IMR-90 (cell line): ENCODE data around the gene GNA15. TPM values are rescaled to one million over a fixed set of nuclear protein-coding genes. Genes with fewer than 3 reads are reported as not detected.

Experiments used
- ATAC-seq: fragments of 200-7000 bp; cut with Tn5 transposase; 2 replicates; pipeline ENCODE4 v1.9.1; 2020; ENCODE audit warnings: low read depth, mild to moderate bottlenecking, moderate library complexity
- BruUV-seq: library from RNA; stranded (reverse); fragments of 400-500 nt; replicated peaks from 2 replicates; lab custom pipeline; 2021; lab: Mats Ljungman, UMichigan
- CTCF ChIA-PET: fragments of 300-600 bp; formaldehyde crosslinking; extraction: SDS; loops from one replicate; lab custom pipeline; 2021; ENCODE audit warnings: antibody characterized with exemption; lab: Yijun Ruan, JAX
- POLR2A ChIA-PET: fragments of 300-600 bp; sonication (Branson Sonifier 250); formaldehyde crosslinking; loops from one replicate; lab custom pipeline; 2022; ENCODE audit warnings: antibody characterized with exemption; ENCODE audit not compliant: unreplicated experiment; lab: Charles Lee
- DNase-seq: peaks from one replicate; pipeline ENCODE4 v3.0.0; 2013
- H2AFZ ChIP-seq: replicated peaks from 2 replicates; pipeline ENCODE3; 2013; ENCODE audit warnings: low read length, mild to moderate bottlenecking; ENCODE audit not compliant: poor library complexity
- H2AK5ac ChIP-seq: 2 replicates; pipeline ENCODE4 v1.6.1; 2013; ENCODE audit warnings: low read depth, low read length, inconsistent platforms
- H2AK9ac ChIP-seq: replicated peaks from 2 replicates; pipeline ENCODE3; 2013; ENCODE audit warnings: mild to moderate bottlenecking, low read depth, low read length, moderate library complexity; ENCODE audit not compliant: poor library complexity
- H2BK120ac ChIP-seq: 2 replicates; pipeline ENCODE4 v1.6.1; 2013; ENCODE audit warnings: low read depth, low read length, inconsistent platforms
- H2BK15ac ChIP-seq: 3 replicates; pipeline ENCODE4 v1.6.1; 2013; ENCODE audit warnings: low read depth, low read length, inconsistent platforms
- H2BK20ac ChIP-seq: 2 replicates; pipeline ENCODE4 v1.6.1; 2013; ENCODE audit warnings: low read depth, mild to moderate bottlenecking, inconsistent platforms, low read length, moderate library complexity
- H2BK5ac ChIP-seq: 2 replicates; pipeline ENCODE4 v1.6.1; 2013; ENCODE audit warnings: mild to moderate bottlenecking, low read depth, low read length, inconsistent platforms; ENCODE audit not compliant: poor library complexity, severe bottlenecking
- H3K14ac ChIP-seq: replicated peaks from 2 replicates; pipeline ENCODE4 v1.6.1; 2013; ENCODE audit warnings: low read depth, low read length, inconsistent platforms
- H3K18ac ChIP-seq: 2 replicates; pipeline ENCODE4 v1.6.1; 2013; ENCODE audit warnings: low read depth, low read length, control low read depth
- H3K23ac ChIP-seq: 2 replicates; pipeline ENCODE4 v1.6.1; 2013; ENCODE audit warnings: low read depth, low read length, inconsistent platforms
- H3K27ac ChIP-seq: 2 replicates; pipeline ENCODE4 v1.5.1; 2013; ENCODE audit warnings: mild to moderate bottlenecking, control low read depth, low read length; ENCODE audit not compliant: insufficient read depth
- H3K27me3 ChIP-seq: 2 replicates; pipeline ENCODE4 v1.6.1; 2013; ENCODE audit warnings: low read length; ENCODE audit not compliant: control insufficient read depth, insufficient read depth
- H3K36me3 ChIP-seq: 2 replicates; pipeline ENCODE4 v1.6.1; 2013; ENCODE audit warnings: low read length, mixed read lengths; ENCODE audit not compliant: control insufficient read depth, insufficient read depth
- H3K4ac ChIP-seq: 2 replicates; pipeline ENCODE4 v1.6.1; 2013; ENCODE audit warnings: low read depth, low read length, inconsistent platforms
- H3K4me1 ChIP-seq: 2 replicates; pipeline ENCODE4 v1.6.1; 2013; ENCODE audit warnings: low read length, mixed read lengths; ENCODE audit not compliant: control insufficient read depth, insufficient read depth
- H3K4me2 ChIP-seq: 2 replicates; pipeline ENCODE4 v1.6.1; 2013; ENCODE audit warnings: low read depth, mild to moderate bottlenecking, control low read depth, low read length, moderate library complexity
- H3K4me3 ChIP-seq: 2 replicates; pipeline ENCODE4 v1.5.1; 2013; ENCODE audit warnings: low read depth, mild to moderate bottlenecking, control low read depth, low read length, moderate library complexity; ENCODE audit not compliant: insufficient read depth
- H3K56ac ChIP-seq: 2 replicates; pipeline ENCODE4 v1.6.1; 2013; ENCODE audit warnings: low read length, inconsistent platforms; ENCODE audit not compliant: insufficient read depth; ENCODE audit errors: extremely low read depth
- H3K79me1 ChIP-seq, 2 experiments: 2 replicates each; pipeline ENCODE4 v1.6.1; 2013; ENCODE audit warnings: low read length in 2 of 2, inconsistent platforms in 1 of 2, low read depth in 1 of 2
- H3K9ac ChIP-seq: 2 replicates; pipeline ENCODE4 v1.6.1; 2013; ENCODE audit warnings: low read depth, low read length, control low read depth
- H3K9me1 ChIP-seq: 2 replicates; pipeline ENCODE4 v1.6.1; 2013; ENCODE audit warnings: low read length, inconsistent platforms; ENCODE audit not compliant: insufficient read depth
- H3K9me3 ChIP-seq: 2 replicates; pipeline ENCODE4 v1.6.1; 2013; ENCODE audit warnings: low read length; ENCODE audit not compliant: control insufficient read depth, insufficient read depth
- H4K20me1 ChIP-seq: 2 replicates; pipeline ENCODE4 v1.6.1; 2013; ENCODE audit warnings: low read length, inconsistent platforms; ENCODE audit not compliant: insufficient read depth
- H4K5ac ChIP-seq: 2 replicates; pipeline ENCODE4 v1.6.1; 2013; ENCODE audit warnings: mild to moderate bottlenecking, low read depth, low read length, control low read depth
- H4K8ac ChIP-seq, 2 experiments: 2 replicates each; pipeline ENCODE4 v1.6.1; 2013; ENCODE audit warnings: low read depth in 2 of 2, low read length in 2 of 2, control low read depth in 1 of 2, inconsistent platforms in 1 of 2
- H4K91ac ChIP-seq: 2 replicates; pipeline ENCODE4 v1.6.1; 2013; ENCODE audit warnings: low read depth, low read length, inconsistent platforms; ENCODE audit not compliant: insufficient read depth
- BHLHE40 ChIP-seq: fragments of 150-350 bp; IDR thresholded peaks from 2 replicates; pipeline ENCODE4 v1.6.1; 2016; ENCODE audit warnings: mild to moderate bottlenecking, low read depth, low read length
- CEBPB ChIP-seq: IDR thresholded peaks from 2 replicates; pipeline ENCODE4 v1.6.1; 2012; ENCODE audit warnings: low read depth, low read length, improper control_type of control experiment
- CHD1 ChIP-seq: IDR thresholded peaks from 2 replicates; pipeline ENCODE4 v1.6.1; 2012; ENCODE audit warnings: low read depth, low read length, improper control_type of control experiment
- CTCF ChIP-seq: conservative IDR thresholded peaks from 2 replicates; pipeline ENCODE4 v1.5.1; 2012; ENCODE audit warnings: mild to moderate bottlenecking, low read depth, low read length, improper control_type of control experiment
- FOS ChIP-seq: fragments of 150-350 bp; IDR thresholded peaks from 2 replicates; pipeline ENCODE4 v1.6.1; 2016; ENCODE audit warnings: low read depth, low read length
- MAFK ChIP-seq: IDR thresholded peaks from 2 replicates; pipeline ENCODE4 v1.6.1; 2012; ENCODE audit warnings: low read depth, low read length, improper control_type of control experiment
- MAZ ChIP-seq: IDR thresholded peaks from 2 replicates; pipeline ENCODE4 v1.6.1; 2012; ENCODE audit warnings: low read depth, mild to moderate bottlenecking, low read length, improper control_type of control experiment, moderate library complexity, borderline replicate concordance
- MXI1 ChIP-seq: IDR thresholded peaks from 2 replicates; pipeline ENCODE4 v1.6.1; 2012; ENCODE audit warnings: low read depth, mild to moderate bottlenecking, low read length, moderate library complexity, borderline replicate concordance
- NFE2L2 ChIP-seq: fragments of 150-350 bp; IDR thresholded peaks from 2 replicates; pipeline ENCODE4 v1.6.1; 2016; ENCODE audit warnings: low read depth, mild to moderate bottlenecking, low read length
- POLR2A ChIP-seq: IDR thresholded peaks from 2 replicates; pipeline ENCODE4 v1.6.1; 2012; ENCODE audit warnings: mild to moderate bottlenecking, low read depth, low read length
- RAD21 ChIP-seq: IDR thresholded peaks from 2 replicates; pipeline ENCODE4 v1.6.1; 2012; ENCODE audit warnings: low read length, improper control_type of control experiment
- RCOR1 ChIP-seq: IDR thresholded peaks from 2 replicates; pipeline ENCODE4 v1.6.1; 2012; ENCODE audit warnings: mild to moderate bottlenecking, low read length, improper control_type of control experiment; ENCODE audit not compliant: insufficient replicate concordance
- RFX5 ChIP-seq: IDR thresholded peaks from 2 replicates; pipeline ENCODE4 v1.8.0; 2012; ENCODE audit warnings: low read depth, mild to moderate bottlenecking, low read length, moderate library complexity
- SMC3 ChIP-seq: fragments of 150-350 bp; IDR thresholded peaks from 2 replicates; pipeline ENCODE4 v1.6.1; 2016; ENCODE audit warnings: low read depth, mild to moderate bottlenecking, antibody characterized with exemption, low read length, moderate library complexity
- USF2 ChIP-seq: fragments of 150-350 bp; IDR thresholded peaks from 2 replicates; pipeline ENCODE4 v1.6.1; 2017; ENCODE audit warnings: mild to moderate bottlenecking, antibody characterized with exemption, low read length, low read depth
- WGBS, 2 experiments: methylation state at CpG; one replicate each; pipeline versions ENCODE4 v1.1.5 to v1.1.7; 2013; ENCODE audit warnings: missing lambda C conversion rate in 2 of 2; ENCODE audit not compliant: insufficient read length in 1 of 2; ENCODE audit errors: extremely low coverage in 2 of 2; 5-methylcytosine and 5-hydroxymethylcytosine counted together
- dilution Hi-C: fragments of 300-500 bp; cut with HindIII; formaldehyde crosslinking; loops from one replicate; pipeline ENCODE4 v1.14.3; 2018; ENCODE audit warnings: low sequenced_read_pairs; ENCODE audit not compliant: unreplicated experiment
- in situ Hi-C: fragments of 300-500 bp; cut with MboI; formaldehyde crosslinking; loops from 3 replicates; pipeline ENCODE4 v1.14.3; 2019; ENCODE audit warnings: low sequenced_read_pairs, inconsistent platforms, mixed read lengths
- intact Hi-C: fragments of 100-400 bp; cut with micrococcal nuclease; formaldehyde crosslinking; loops from 2 replicates; pipeline ENCODE4 v1.10.0; 2022
- polyA plus RNA-seq, 3 experiments: library from polyadenylated mRNA; depleted of rRNA; stranded (reverse); fragments of >200 nt; gene quantifications; 2 replicates each; pipeline ENCODE4 v1.2.3, GENCODE V29; 2012; ENCODE audit warnings: low replicate concordance in 1 of 3
- total RNA-seq: library from RNA; depleted of rRNA; stranded (reverse); fragments of >200 nt; gene quantifications from 2 replicates; pipeline ENCODE4 v1.2.3, GENCODE V29; 2012

GNA15 gene
- total and polyA plus RNA-seq, 2 of the 4 experiments (the other 2 are of a cell fraction) = 0.18 TPM; not detected in 1

DNA sequence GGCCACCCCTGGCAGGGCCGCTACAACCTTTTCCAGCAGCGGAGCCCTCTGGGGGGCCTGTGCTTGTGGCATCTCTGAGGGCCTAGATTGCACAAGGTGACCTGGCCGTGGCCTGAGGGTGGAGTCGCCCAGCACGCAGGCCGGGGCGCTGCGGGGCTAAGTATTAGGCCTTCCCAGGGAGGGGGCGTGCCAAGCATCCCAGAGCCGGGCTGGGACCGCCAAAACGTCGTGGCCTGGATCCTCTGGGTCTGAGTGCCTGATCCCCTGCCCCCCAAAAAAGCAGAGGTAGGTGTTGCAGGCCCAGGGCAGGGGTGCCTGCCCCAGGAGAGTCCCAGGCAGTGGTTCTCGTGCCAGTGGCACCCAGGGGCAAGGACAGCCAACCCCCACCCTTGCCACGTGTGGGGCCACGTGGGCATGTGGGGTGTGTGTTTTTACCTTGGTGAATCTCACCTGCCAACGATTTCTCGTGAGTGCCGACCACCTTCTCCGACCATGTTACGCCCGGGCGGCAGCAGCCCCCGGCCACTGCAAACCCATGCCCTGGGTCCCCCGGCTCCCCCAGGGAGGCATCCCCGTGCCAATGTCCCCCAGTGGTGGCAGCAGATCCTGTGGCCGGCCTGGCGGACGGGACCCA lies 12.6 kb upstream of the GNA15 start:
- no peak overlapping the region for H3K56ac ChIP-seq
- ChIA-PET CTCF (no interaction called here), POLR2A (no interaction called here)
- no peaks in the 10 kb centered on the region for H3K27me3 ChIP-seq
- H2AFZ ChIP-seq = no peak overlapping the region
- no peak overlapping the region for H4K8ac ChIP-seq
- no peak overlapping the region for H3K23ac ChIP-seq
- H3K18ac ChIP-seq = no peak overlapping the region
- ATAC-seq (no peak), DNase-seq (no peak)
- H3K9me1 ChIP-seq = no peaks in the 10 kb centered on the region
- H2AK5ac ChIP-seq = no peak overlapping the region
- H2BK120ac ChIP-seq = no peak overlapping the region
- H3K4me3 ChIP-seq = no peak overlapping the region
- H4K5ac ChIP-seq = no peak overlapping the region
- H2BK15ac ChIP-seq = no peak overlapping the region
- H3K4me1 ChIP-seq = no peaks in the 10 kb centered on the region
- H4K20me1 ChIP-seq = peaks cover 2% of the 10 kb centered on the region
- H2BK5ac ChIP-seq = no peak overlapping the region
- dilution Hi-C loops = no loop called here
- in situ Hi-C loops = no loop called here
- intact Hi-C loops = no loop called here
- no peak overlapping the region for H2AK9ac ChIP-seq
- peaks cover 14% of the 10 kb centered on the region for H3K36me3 ChIP-seq
- BruUV-seq = TSS peak; percentile 84
- no peaks in the 10 kb centered on the region for H3K9me3 ChIP-seq
- no peak overlapping the region for H4K91ac ChIP-seq
- TF ChIP-seq FOS = no peak
- no peak for TF ChIP-seq SMC3
- TF ChIP-seq MAFK = no peak
- no peak for TF ChIP-seq RAD21
- TF ChIP-seq RCOR1 = no peak
- TF ChIP-seq BHLHE40 = no peak
- TF ChIP-seq USF2 = no peak
- no peak for TF ChIP-seq RFX5
- no peak for TF ChIP-seq CEBPB
- TF ChIP-seq MAZ = no peak
- no peak for TF ChIP-seq CHD1
- no peak for TF ChIP-seq POLR2A
- no peak for TF ChIP-seq NFE2L2
- TF ChIP-seq CTCF = no peak
- TF ChIP-seq MXI1 = no peak
- 90% methylated on average over 4 of the region's 29 CpGs; no CpG with 5 or more reads in 1 of the 2 experiments for WGBS, 2 experiments
- no peak overlapping the region for H3K27ac ChIP-seq
- no peak overlapping the region for H2BK20ac ChIP-seq
- H3K9ac ChIP-seq = no peak overlapping the region
- H3K79me1 ChIP-seq = no peaks in the 10 kb centered on the region
- H3K14ac ChIP-seq = no peak overlapping the region
- no peak overlapping the region for H3K4me2 ChIP-seq
- no peak overlapping the region for H3K4ac ChIP-seq
